Retina (tissue), 1 donor: ENCODE results near the gene MON1B.
"Not testable (repeated sequence)": the region's sequence is repeated elsewhere in the genome, so short reads cannot be mapped to it uniquely, and the experiment has no call there.

Experiments used
- DNase-seq: peaks from one replicate; pipeline ENCODE4 v3.0.0-alpha.2; 2016

The MON1B gene

GRCh38 chr16:77190478-77191258 lies at the start of gene MON1B:
Gene MON1B, plus strand, starts transcription at chr16:77191190. Its CDS starts 296 bp downstream, at chr16:77191486.
- peak; percentile 98 for DNase-seq

- DNase-seq, result no peak
Observed at GRCh38 chr16:77143364-77143763, 47.6 kb upstream of the MON1B start.

GRCh38 chr16:77148121-77148520 lies 42.9 kb upstream of the MON1B start:
- DNase-seq, result no peak

GRCh38 chr16:77157346-77158058 lies 33.5 kb upstream of the MON1B start:
- DNase-seq, result no peak

- DNase-seq, result no peak
Observed at GRCh38 chr16:77158293-77158692, 32.7 kb upstream of the MON1B start.

GRCh38 chr16:77165006-77165405 lies 26.0 kb upstream of the MON1B start:
- DNase-seq, result no peak

GRCh38 chr16:77165536-77166236 lies 25.3 kb upstream of the MON1B start:
- not testable (repeated sequence) for DNase-seq

GRCh38 chr16:77166726-77167125 lies 24.3 kb upstream of the MON1B start:
- DNase-seq, result no peak

- no peak for DNase-seq
Observed at GRCh38 chr16:77168901-77169300, 22.1 kb upstream of the MON1B start.

- peak; percentile 51 for DNase-seq
Observed at GRCh38 chr16:77169650-77170236, 21.2 kb upstream of the MON1B start.

GRCh38 chr16:77170805-77171204 lies 20.2 kb upstream of the MON1B start:
- no peak for DNase-seq

GRCh38 chr16:77171745-77172635 lies 19.0 kb upstream of the MON1B start:
- DNase-seq, result peak; percentile 62

GRCh38 chr16:77172951-77173350 lies 18.0 kb upstream of the MON1B start:
- DNase-seq, result no peak

GRCh38 chr16:77183137-77183536 lies 7.9 kb upstream of the MON1B start:
- no peak for DNase-seq

GRCh38 chr16:77186298-77186697 lies 4.7 kb upstream of the MON1B start:
- not testable (repeated sequence) for DNase-seq

- DNase-seq, result no peak
Observed at GRCh38 chr16:77190190-77190477, 856 bp upstream of the MON1B start.

- no peak for DNase-seq
Observed at GRCh38 chr16:77191259-77191969, 424 bp downstream of the MON1B start.

- DNase-seq, result no peak
Observed at GRCh38 chr16:77193377-77193776, 2.4 kb downstream of the MON1B start.

- no peak for DNase-seq
Observed at GRCh38 chr16:77194295-77195231, 3.6 kb downstream of the MON1B start.

- DNase-seq, result no peak
Observed at GRCh38 chr16:77195411-77195810, 4.4 kb downstream of the MON1B start.

GRCh38 chr16:77197747-77198146 lies 6.8 kb downstream of the MON1B start:
- no peak for DNase-seq
